ENCODE measurements around the gene CD302.
A peak's percentile ranks its signal among the peaks of the same experiment; 100 is the strongest.

Gene CD302

DNA sequence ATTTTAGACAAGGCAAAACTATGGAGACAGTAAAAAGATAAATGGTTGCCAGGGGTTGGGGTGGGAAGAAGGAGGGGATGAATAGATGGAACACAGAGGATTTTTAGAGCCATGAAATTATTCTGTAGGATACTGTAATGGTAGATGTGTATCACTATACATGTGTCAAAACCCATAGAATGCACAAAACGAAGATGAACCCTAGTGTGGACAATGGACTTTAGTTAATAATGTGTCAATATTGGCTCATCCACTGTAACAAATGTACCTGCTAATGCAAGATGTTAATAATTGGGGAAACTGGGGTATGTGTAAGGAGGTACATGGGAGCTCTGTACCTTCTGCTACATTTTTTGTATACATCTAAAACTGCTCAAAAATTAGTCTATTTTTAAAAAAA lies 1.8 kb upstream of the CD302 start:
- peaks cover 11 to 43% (median 18%) of the 10 kb centered on the region in 10 experiments for H3K4me1 ChIP-seq
- no peak overlapping the region for H3K4me2 ChIP-seq
- TF ChIP-seq Cebpa-rat (IDR thresholded peaks at IDR 0.05): no peak

DNA sequence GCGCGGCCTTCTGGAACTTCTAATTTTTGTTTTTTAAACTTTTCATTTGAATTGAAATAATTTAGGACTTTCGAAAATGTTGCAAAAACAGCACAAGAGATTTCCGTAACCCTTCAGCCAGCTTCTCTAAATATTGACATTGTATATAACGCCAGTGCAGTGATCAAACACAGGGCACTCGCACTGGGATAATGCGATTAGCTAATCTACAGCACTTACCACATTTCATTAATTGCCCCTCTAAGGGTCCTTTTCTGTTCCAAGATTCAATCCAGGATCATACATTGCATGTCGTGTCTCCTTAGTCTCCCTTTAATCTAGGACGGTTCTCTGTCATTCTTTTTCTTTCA lies 343 bp upstream of the CD302 start:
- Histone ChIP-seq H3K27ac (no peak overlapping the region), H3K4me1 (peaks cover 11 to 49% (median 18%) of the 10 kb centered on the region in 10 experiments), H3K9ac (no peak overlapping the region), H3K4me3 (peak overlapping the region in 8 of 10 experiments; percentile 28 to 61 (median 40); a peak in 10 of 20 replicates), H3K4me2 (peak overlapping the region in 6 of 11 experiments; percentile 3 to 86 (median 66); a peak in 9 of 22 replicates), H3K36me3 (peaks cover 0 to 11% (median 5%) of the 10 kb centered on the region in 11 experiments; a peak in 5 of 22 replicates), H3K9me3 (replicated peaks in 1 of 11) (peaks cover 18 to 22% (median 21%) of the 10 kb centered on the region in 11 experiments; a peak in 21 of 22 replicates), H4K20me1 (peaks cover 0 to 14% (median 0%) of the 10 kb centered on the region in 11 experiments; a peak in 4 of 22 replicates), H3K27me3 (peaks cover 42 to 62% (median 54%) of the 10 kb centered on the region in 11 experiments)
- TF ChIP-seq Cebpa-rat (IDR thresholded peaks at IDR 0.05): no peak

More for the DNA sequence above, 1.8 kb upstream of the CD302 start:
- Histone ChIP-seq H4K20me1 (peaks cover 0 to 14% (median 0%) of the 10 kb centered on the region in 11 experiments; a peak in 4 of 22 replicates), H3K9ac (no peak overlapping the region), H3K4me3 (no peak overlapping the region), H3K36me3 (peaks cover 0 to 11% (median 5%) of the 10 kb centered on the region in 11 experiments; a peak in 7 of 22 replicates), H3K27ac (no peak overlapping the region), H3K9me3 (replicated peaks in 1 of 11) (peaks cover 18 to 22% (median 21%) of the 10 kb centered on the region in 11 experiments; a peak in 21 of 22 replicates), H3K27me3 (peaks cover 42 to 62% (median 54%) of the 10 kb centered on the region in 11 experiments)

- peaks cover 7 to 53% (median 12%) of the 10 kb centered on the region in 10 experiments for H3K4me1 ChIP-seq
- no peak overlapping the region for H3K27ac ChIP-seq
- peaks cover 42 to 62% (median 54%) of the 10 kb centered on the region in 11 experiments for H3K27me3 ChIP-seq
- H3K9me3 ChIP-seq (replicated peaks in 1 of 11): peaks cover 18 to 22% (median 21%) of the 10 kb centered on the region in 11 experiments; a peak in 21 of 22 replicates
- peaks cover 0 to 14% (median 0%) of the 10 kb centered on the region in 11 experiments; a peak in 4 of 22 replicates for H4K20me1 ChIP-seq
- H3K4me3 ChIP-seq: no peak overlapping the region
- H3K36me3 ChIP-seq: peaks cover 0 to 11% (median 5%) of the 10 kb centered on the region in 11 experiments; a peak in 5 of 22 replicates
- H3K9ac ChIP-seq: no peak overlapping the region
- no peak for TF ChIP-seq Cebpa-rat (IDR thresholded peaks at IDR 0.05)
- peak overlapping the region in 2 of 11 experiments; percentile 83 to 86; a peak in 3 of 22 replicates for H3K4me2 ChIP-seq
Measured at GRCh38 chr2:159797225-159797542, 824 bp downstream of the CD302 start.

- H4K20me1 ChIP-seq: peaks cover 0 to 14% (median 0%) of the 10 kb centered on the region in 11 experiments; a peak in 4 of 22 replicates
- H3K36me3 ChIP-seq: peaks cover 0 to 11% (median 5%) of the 10 kb centered on the region in 11 experiments; a peak in 5 of 22 replicates
- H3K4me1 ChIP-seq: peaks cover 0 to 46% (median 5%) of the 10 kb centered on the region in 10 experiments; a peak in 11 of 20 replicates
- no peak overlapping the region for H3K27ac ChIP-seq
- H3K4me2 ChIP-seq: peak overlapping the region in 2 of 11 experiments; percentile 4 to 36; a peak in 3 of 22 replicates
- TF ChIP-seq Cebpa-rat (IDR thresholded peaks at IDR 0.05): no peak
- H3K9me3 ChIP-seq (replicated peaks in 1 of 11): peaks cover 18 to 22% (median 21%) of the 10 kb centered on the region in 11 experiments; a peak in 21 of 22 replicates
- no peak overlapping the region for H3K9ac ChIP-seq
- no peak overlapping the region for H3K4me3 ChIP-seq
- H3K27me3 ChIP-seq: peaks cover 42 to 59% (median 54%) of the 10 kb centered on the region in 11 experiments
Measured at GRCh38 chr2:159795841-159796690, 1.9 kb downstream of the CD302 start.

GRCh38 chr2:159793326-159793725 lies 4.7 kb downstream of the CD302 start:
- Histone ChIP-seq H3K27ac (0 out of 22 replicates have a peak overlapping the region, but pooled peaks of 1 of the 11 experiments have one; percentile 10), H3K4me2 (peak overlapping the region in 3 of 11 experiments; percentile 42 to 81 (median 52); a peak in 6 of 22 replicates), H3K4me3 (no peak overlapping the region), H3K36me3 (peaks cover 0 to 3% (median 0%) of the 10 kb centered on the region in 11 experiments; a peak in 3 of 22 replicates), H3K27me3 (peaks cover 26 to 33% (median 32%) of the 10 kb centered on the region in 11 experiments), H3K9me3 (replicated peaks in 1 of 11) (peaks cover 8 to 11% (median 9%) of the 10 kb centered on the region in 11 experiments; a peak in 21 of 22 replicates), H3K4me1 (peaks cover 0 to 42% (median 5%) of the 10 kb centered on the region in 10 experiments; a peak in 11 of 20 replicates), H3K9ac (no peak overlapping the region), H4K20me1 (peaks cover 0 to 14% (median 0%) of the 10 kb centered on the region in 11 experiments; a peak in 4 of 22 replicates)
- no peak for TF ChIP-seq Cebpa-rat (IDR thresholded peaks at IDR 0.05)

GRCh38 chr2:159792599-159792998 lies 5.4 kb downstream of the CD302 start:
- TF ChIP-seq Cebpa-rat (IDR thresholded peaks at IDR 0.05): no peak
- H4K20me1 ChIP-seq: peaks cover 0 to 10% (median 0%) of the 10 kb centered on the region in 11 experiments; a peak in 4 of 22 replicates
- no peak overlapping the region for H3K27ac ChIP-seq
- peaks cover 18 to 26% (median 24%) of the 10 kb centered on the region in 11 experiments for H3K27me3 ChIP-seq
- H3K36me3 ChIP-seq: no peaks in the 10 kb centered on the region
- no peak overlapping the region for H3K4me3 ChIP-seq
- H3K4me2 ChIP-seq: peak overlapping the region in 3 of 11 experiments; percentile 25 to 81 (median 52); a peak in 6 of 22 replicates
- peaks cover 0 to 38% (median under 1%) of the 10 kb centered on the region in 10 experiments; a peak in 10 of 20 replicates for H3K4me1 ChIP-seq
- no peak overlapping the region for H3K9ac ChIP-seq
- H3K9me3 ChIP-seq (replicated peaks in 1 of 11): peaks cover under 1 to 4% (median 2%) of the 10 kb centered on the region in 11 experiments; a peak in 19 of 22 replicates

DNA sequence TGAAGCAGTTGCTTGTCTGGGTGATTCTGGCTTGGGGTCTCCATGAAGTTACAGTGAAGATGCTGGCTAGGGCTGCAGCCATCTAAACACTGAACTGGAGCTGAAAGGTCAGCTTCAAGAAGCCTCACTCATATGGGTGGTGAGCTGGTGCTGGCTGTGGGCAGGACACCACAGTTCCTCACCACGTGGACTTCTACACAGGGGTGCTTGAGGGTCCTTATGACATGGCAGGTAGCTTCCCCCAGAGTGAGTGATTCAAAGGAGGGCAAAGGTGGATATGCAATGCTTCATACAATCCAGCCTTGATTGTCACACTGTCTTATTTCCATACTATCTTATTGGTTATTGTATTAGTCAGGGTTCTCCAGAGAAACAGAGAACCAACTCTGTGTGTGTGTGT lies 6.0 kb downstream of the CD302 start:
- Histone ChIP-seq H3K4me1 (peaks cover 0 to 34% (median 0%) of the 10 kb centered on the region in 10 experiments; a peak in 6 of 20 replicates), H3K27ac (no peak overlapping the region), H4K20me1 (peaks cover 0 to 6% (median 0%) of the 10 kb centered on the region in 11 experiments; a peak in 1 of 22 replicates), H3K9ac (no peak overlapping the region), H3K27me3 (peaks cover 13 to 20% (median 19%) of the 10 kb centered on the region in 11 experiments), H3K9me3 (replicated peaks in 1 of 11) (no peaks in the 10 kb centered on the region), H3K4me3 (no peak overlapping the region), H3K4me2 (peak overlapping the region in 2 of 11 experiments; percentile 52 to 81; a peak in 3 of 22 replicates), H3K36me3 (no peaks in the 10 kb centered on the region)
- TF ChIP-seq Cebpa-rat (IDR thresholded peaks at IDR 0.05): no peak

- no peak overlapping the region for H3K9ac ChIP-seq
- H3K4me1 ChIP-seq: peaks cover 0 to 22% (median 0%) of the 10 kb centered on the region in 10 experiments; a peak in 6 of 20 replicates
- no peaks in the 10 kb centered on the region for H4K20me1 ChIP-seq
- no peaks in the 10 kb centered on the region for H3K36me3 ChIP-seq
- no peak overlapping the region for H3K4me2 ChIP-seq
- no peak for TF ChIP-seq Cebpa-rat (IDR thresholded peaks at IDR 0.05)
- no peak overlapping the region for H3K27ac ChIP-seq
- peaks cover 0 to 3% (median 2%) of the 10 kb centered on the region in 11 experiments; a peak in 16 of 22 replicates for H3K27me3 ChIP-seq
- H3K9me3 ChIP-seq (replicated peaks in 1 of 11): no peaks in the 10 kb centered on the region
- H3K4me3 ChIP-seq: no peak overlapping the region
Measured at GRCh38 chr2:159790323-159790722, 7.7 kb downstream of the CD302 start.
